Measurements from ENCODE around the gene MIPOL1.

The MIPOL1 gene

GRCh38 chr14:37600880-37601741 lies 403.4 kb downstream of the MIPOL1 start:
- DNase-seq (ENCODE audit: low read depth): no peak
- TF ChIP-seq CTCF (IDR thresholded peaks at IDR 0.05; ENCODE audit: low read length, missing control alignments): no peak
- H3K4me3 ChIP-seq (replicated peaks; ENCODE audit: low read depth, low read length): no peak overlapping the region

GRCh38 chr14:37601865-37602264 lies 404.1 kb downstream of the MIPOL1 start:
- TF ChIP-seq CTCF (IDR thresholded peaks at IDR 0.05; ENCODE audit: low read length, missing control alignments): no peak
- DNase-seq (ENCODE audit: low read depth): no peak
- H3K4me3 ChIP-seq (replicated peaks; ENCODE audit: low read depth, low read length): no peak overlapping the region

Data from fibroblast of pulmonary artery (primary cell).